IPS DF 6.9 (cell line): Measurements from ENCODE around the gene NHS.
"Not testable (repeated sequence)": the region's sequence is repeated elsewhere in the genome, so short reads cannot be mapped to it uniquely, and the experiment has no call there.

Source experiments
- DNase-seq: peaks from one replicate; pipeline ENCODE4 v3.0.0-alpha.2; 2013; ENCODE audit warnings: low read depth, low spot score
- H3K27ac ChIP-seq: one replicate; pipeline ENCODE4 v1.5.1; 2013; ENCODE audit warnings: low read length, control low read depth
- H3K27me3 ChIP-seq: 2 replicates; pipeline ENCODE4 v1.6.1; 2013; ENCODE audit warnings: mild to moderate bottlenecking, low read length; ENCODE audit not compliant: control insufficient read depth, insufficient read depth
- H3K36me3 ChIP-seq: 2 replicates; pipeline ENCODE4 v1.6.1; 2013; ENCODE audit warnings: low read length; ENCODE audit not compliant: control insufficient read depth, insufficient read depth
- H3K4me1 ChIP-seq: 2 replicates; pipeline ENCODE4 v1.6.1; 2013; ENCODE audit warnings: low read length; ENCODE audit not compliant: control insufficient read depth, insufficient read depth
- H3K4me3 ChIP-seq: 2 replicates; pipeline ENCODE4 v1.5.1; 2013; ENCODE audit warnings: mild to moderate bottlenecking, low read length
- H3K9me3 ChIP-seq: 2 replicates; pipeline ENCODE4 v1.6.1; 2013; ENCODE audit warnings: low read length, inconsistent platforms; ENCODE audit not compliant: control insufficient read depth, insufficient read depth
- WGBS: extraction: QIAGEN DNeasy Blood & Tissue Kit; methylation state at CpG from one replicate; pipeline ENCODE4 v1.1.7; 2013; ENCODE audit warnings: mixed read lengths, missing lambda C conversion rate; ENCODE audit not compliant: insufficient read length, insufficient coverage; 5-methylcytosine and 5-hydroxymethylcytosine counted together

Gene NHS

GRCh38 chrX:17442898-17443297, 67.9 kb downstream of the NHS start:
- Histone ChIP-seq H3K36me3 (no peaks in the 10 kb centered on the region), H3K27ac (no peak overlapping the region), H3K4me3 (no peak overlapping the region), H3K27me3 (no peaks in the 10 kb centered on the region), H3K9me3 (no peaks in the 10 kb centered on the region), H3K4me1 (peaks cover 1% of the 10 kb centered on the region; the same call in 1 of the 2 replicates)
- DNase-seq: no peak
- no CpG with 5 or more reads among the region's 3 CpGs for WGBS

- Histone ChIP-seq H3K27me3 (no peaks in the 10 kb centered on the region), H3K4me1 (no peaks in the 10 kb centered on the region), H3K36me3 (no peaks in the 10 kb centered on the region), H3K27ac (no peak overlapping the region), H3K9me3 (no peaks in the 10 kb centered on the region), H3K4me3 (no peak overlapping the region)
- DNase-seq: no peak
- WGBS: no CpG with 5 or more reads among the region's 4 CpGs
Measured at GRCh38 chrX:17443556-17443955, 68.6 kb downstream of the NHS start.

- not testable (repeated sequence) for H3K27me3 ChIP-seq, H3K36me3 ChIP-seq, H3K9me3 ChIP-seq, H3K4me3 ChIP-seq, H3K4me1 ChIP-seq, DNase-seq, H3K27ac ChIP-seq
- no CpG with 5 or more reads among the region's 5 CpGs for WGBS
Measured at GRCh38 chrX:17446269-17446668, 71.3 kb downstream of the NHS start.

GRCh38 chrX:17448188-17448587, 73.2 kb downstream of the NHS start:
- Histone ChIP-seq H3K4me1 (no peaks in the 10 kb centered on the region), H3K36me3 (no peaks in the 10 kb centered on the region), H3K27me3 (no peaks in the 10 kb centered on the region), H3K27ac (no peak overlapping the region), H3K4me3 (no peak overlapping the region), H3K9me3 (no peaks in the 10 kb centered on the region)
- DNase-seq: no peak
- WGBS: no CpG with 5 or more reads among the region's 2 CpGs

- no peak overlapping the region for H3K27ac ChIP-seq
- no peaks in the 10 kb centered on the region for H3K9me3 ChIP-seq
- H3K27me3 ChIP-seq: no peaks in the 10 kb centered on the region
- no CpG with 5 or more reads among the region's 2 CpGs for WGBS
- DNase-seq: no peak
- H3K36me3 ChIP-seq: no peaks in the 10 kb centered on the region
- no peak overlapping the region for H3K4me3 ChIP-seq
- no peaks in the 10 kb centered on the region for H3K4me1 ChIP-seq
Measured at GRCh38 chrX:17449866-17450265, 74.9 kb downstream of the NHS start.

GRCh38 chrX:17453788-17454187, 78.8 kb downstream of the NHS start:
- H3K9me3 ChIP-seq: no peaks in the 10 kb centered on the region
- no peaks in the 10 kb centered on the region for H3K27me3 ChIP-seq
- DNase-seq: no peak
- H3K4me3 ChIP-seq: no peak overlapping the region
- no peaks in the 10 kb centered on the region for H3K4me1 ChIP-seq
- no peak overlapping the region for H3K27ac ChIP-seq
- no peaks in the 10 kb centered on the region for H3K36me3 ChIP-seq

GRCh38 chrX:17456526-17456925, 81.5 kb downstream of the NHS start:
- no peaks in the 10 kb centered on the region for H3K36me3 ChIP-seq
- no peak for DNase-seq
- H3K27me3 ChIP-seq: no peaks in the 10 kb centered on the region
- no peaks in the 10 kb centered on the region for H3K9me3 ChIP-seq
- H3K4me1 ChIP-seq: no peaks in the 10 kb centered on the region
- no CpG with 5 or more reads among the region's 6 CpGs for WGBS
- H3K4me3 ChIP-seq: no peak overlapping the region
- H3K27ac ChIP-seq: no peak overlapping the region

- no peak for DNase-seq
- Histone ChIP-seq H3K36me3 (no peaks in the 10 kb centered on the region), H3K27ac (no peak overlapping the region), H3K4me1 (no peaks in the 10 kb centered on the region), H3K4me3 (no peak overlapping the region), H3K9me3 (no peaks in the 10 kb centered on the region), H3K27me3 (no peaks in the 10 kb centered on the region)
- no CpG with 5 or more reads among the region's 4 CpGs for WGBS
Measured at GRCh38 chrX:17459008-17459611, 84.1 kb downstream of the NHS start.

GRCh38 chrX:17459661-17460060, 84.7 kb downstream of the NHS start:
- no CpG with 5 or more reads among the region's 1 CpG for WGBS
- H3K4me1 ChIP-seq: no peaks in the 10 kb centered on the region
- H3K27me3 ChIP-seq: no peaks in the 10 kb centered on the region
- H3K9me3 ChIP-seq: no peaks in the 10 kb centered on the region
- no peak overlapping the region for H3K4me3 ChIP-seq
- no peak for DNase-seq
- H3K36me3 ChIP-seq: no peaks in the 10 kb centered on the region
- H3K27ac ChIP-seq: no peak overlapping the region

GRCh38 chrX:17462881-17463280, 87.9 kb downstream of the NHS start:
- DNase-seq: no peak
- no peaks in the 10 kb centered on the region for H3K4me1 ChIP-seq
- no peak overlapping the region for H3K27ac ChIP-seq
- WGBS: no CpG with 5 or more reads among the region's 1 CpG
- no peaks in the 10 kb centered on the region for H3K27me3 ChIP-seq
- no peaks in the 10 kb centered on the region for H3K9me3 ChIP-seq
- H3K36me3 ChIP-seq: no peaks in the 10 kb centered on the region
- H3K4me3 ChIP-seq: no peak overlapping the region

GRCh38 chrX:17464194-17464593, 89.2 kb downstream of the NHS start:
- no peak overlapping the region for H3K4me3 ChIP-seq
- no peaks in the 10 kb centered on the region for H3K36me3 ChIP-seq
- H3K9me3 ChIP-seq: no peaks in the 10 kb centered on the region
- DNase-seq: no peak
- no peak overlapping the region for H3K27ac ChIP-seq
- no peaks in the 10 kb centered on the region for H3K27me3 ChIP-seq
- no peaks in the 10 kb centered on the region for H3K4me1 ChIP-seq
